GM13976 (cell line): Measurements from ENCODE around the gene NALF2.

ENCODE experiments used
- DNase-seq: peaks from one replicate; pipeline ENCODE4 v3.0.0; 2012; ENCODE audit warnings: low spot score
- CTCF ChIP-seq: IDR thresholded peaks from 2 replicates; pipeline ENCODE4 v1.5.1; 2012; ENCODE audit warnings: borderline replicate concordance, mild to moderate bottlenecking; ENCODE audit not compliant: insufficient read depth; ENCODE audit errors: extremely low read depth, missing control alignments, control extremely low read depth
- in situ Hi-C: fragments of 300-500 bp; cut with MboI; formaldehyde crosslinking; loops from one replicate; pipeline ENCODE4 v1.12.0; 2022; ENCODE audit warnings: low sequenced_read_pairs, mixed read lengths, inconsistent platforms; ENCODE audit not compliant: unreplicated experiment

Gene NALF2

GRCh38 chrX:69506617-69507499 is 2.7 kb downstream of the NALF2 start:
- DNase-seq: no peak

GRCh38 chrX:69507500-69507789 is 3.3 kb downstream of the NALF2 start:
- TF ChIP-seq CTCF: no peak
- in situ Hi-C loops: no loop called here
- no peak for DNase-seq

More at GRCh38 chrX:69506617-69507499, 2.7 kb downstream of the NALF2 start:
- in situ Hi-C loops: no loop called here
- no peak for TF ChIP-seq CTCF

GRCh38 chrX:69508610-69509009 is 4.5 kb downstream of the NALF2 start:
- DNase-seq: no peak
- in situ Hi-C loops: no loop called here
- no peak for TF ChIP-seq CTCF

- in situ Hi-C loops: no loop called here
- TF ChIP-seq CTCF: no peak
- no peak for DNase-seq
Measured at GRCh38 chrX:69510137-69510715, 6.1 kb downstream of the NALF2 start.

- no peak for TF ChIP-seq CTCF
- in situ Hi-C loops: no loop called here
- DNase-seq: no peak
Measured at GRCh38 chrX:69510914-69511513, 6.9 kb downstream of the NALF2 start.

GRCh38 chrX:69522052-69522451 is 17.9 kb downstream of the NALF2 start:
- TF ChIP-seq CTCF: no peak
- in situ Hi-C loops: no loop called here
- no peak for DNase-seq
